Measurements from ENCODE around the gene ASPHD2. TPM values are rescaled to one million over a fixed set of nuclear protein-coding genes. Genes with fewer than 3 reads are reported as not detected.

The ASPHD2 gene
- total and polyA plus RNA-seq, 10 of the 15 experiments (the other 5 are each of a cell fraction or from before 2014, with no cell fraction given): 1.6 to 10.6 (median 5.2) TPM

- TF ChIP-seq, protein P1, sequence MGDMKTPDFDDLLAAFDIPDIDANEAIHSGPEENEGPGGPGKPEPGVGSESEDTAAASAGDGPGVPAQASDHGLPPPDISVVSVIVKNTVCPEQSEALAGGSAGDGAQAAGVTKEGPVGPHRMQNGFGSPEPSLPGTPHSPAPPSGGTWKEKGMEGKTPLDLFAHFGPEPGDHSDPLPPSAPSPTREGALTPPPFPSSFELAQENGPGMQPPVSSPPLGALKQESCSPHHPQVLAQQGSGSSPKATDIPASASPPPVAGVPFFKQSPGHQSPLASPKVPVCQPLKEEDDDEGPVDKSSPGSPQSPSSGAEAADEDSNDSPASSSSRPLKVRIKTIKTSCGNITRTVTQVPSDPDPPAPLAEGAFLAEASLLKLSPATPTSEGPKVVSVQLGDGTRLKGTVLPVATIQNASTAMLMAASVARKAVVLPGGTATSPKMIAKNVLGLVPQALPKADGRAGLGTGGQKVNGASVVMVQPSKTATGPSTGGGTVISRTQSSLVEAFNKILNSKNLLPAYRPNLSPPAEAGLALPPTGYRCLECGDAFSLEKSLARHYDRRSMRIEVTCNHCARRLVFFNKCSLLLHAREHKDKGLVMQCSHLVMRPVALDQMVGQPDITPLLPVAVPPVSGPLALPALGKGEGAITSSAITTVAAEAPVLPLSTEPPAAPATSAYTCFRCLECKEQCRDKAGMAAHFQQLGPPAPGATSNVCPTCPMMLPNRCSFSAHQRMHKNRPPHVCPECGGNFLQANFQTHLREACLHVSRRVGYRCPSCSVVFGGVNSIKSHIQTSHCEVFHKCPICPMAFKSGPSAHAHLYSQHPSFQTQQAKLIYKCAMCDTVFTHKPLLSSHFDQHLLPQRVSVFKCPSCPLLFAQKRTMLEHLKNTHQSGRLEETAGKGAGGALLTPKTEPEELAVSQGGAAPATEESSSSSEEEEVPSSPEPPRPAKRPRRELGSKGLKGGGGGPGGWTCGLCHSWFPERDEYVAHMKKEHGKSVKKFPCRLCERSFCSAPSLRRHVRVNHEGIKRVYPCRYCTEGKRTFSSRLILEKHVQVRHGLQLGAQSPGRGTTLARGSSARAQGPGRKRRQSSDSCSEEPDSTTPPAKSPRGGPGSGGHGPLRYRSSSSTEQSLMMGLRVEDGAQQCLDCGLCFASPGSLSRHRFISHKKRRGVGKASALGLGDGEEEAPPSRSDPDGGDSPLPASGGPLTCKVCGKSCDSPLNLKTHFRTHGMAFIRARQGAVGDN (IDR thresholded peaks at IDR 0.05): no peak
- TF ChIP-seq POLR2A (IDR thresholded peaks at IDR 0.05; ENCODE audit: low read depth, low read length) (no peak), ETV6 (conservative IDR thresholded peaks at IDR 0.05 in 1 of 2, IDR thresholded peaks at IDR 0.05 in 1 of 2; ENCODE audit: borderline replicate concordance in 1 of 2, low read depth in 1 of 2) (no peak), EED (IDR thresholded peaks at IDR 0.05; ENCODE audit: low read depth) (no peak), IKZF1 (conservative IDR thresholded peaks at IDR 0.05) (no peak), NR2F1 (conservative IDR thresholded peaks at IDR 0.05) (no peak)
- TF ChIP-seq, protein P2, sequence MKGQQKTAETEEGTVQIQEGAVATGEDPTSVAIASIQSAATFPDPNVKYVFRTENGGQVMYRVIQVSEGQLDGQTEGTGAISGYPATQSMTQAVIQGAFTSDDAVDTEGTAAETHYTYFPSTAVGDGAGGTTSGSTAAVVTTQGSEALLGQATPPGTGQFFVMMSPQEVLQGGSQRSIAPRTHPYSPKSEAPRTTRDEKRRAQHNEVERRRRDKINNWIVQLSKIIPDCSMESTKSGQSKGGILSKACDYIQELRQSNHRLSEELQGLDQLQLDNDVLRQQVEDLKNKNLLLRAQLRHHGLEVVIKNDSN (IDR thresholded peaks at IDR 0.05; ENCODE audit: borderline replicate concordance, extremely low read length, insufficient read depth, low read depth, low read length): no peak
These were observed 19.9 kb downstream of the ASPHD2 start (continued) for GRCh38 chr22:26448941-26449340.
